GM19438 (cell line): ENCODE data around the gene ADAMTS9.
"Not testable (repeated sequence)": the region's sequence is repeated elsewhere in the genome, so short reads cannot be mapped to it uniquely, and the experiment has no call there.

Experiments used
- ATAC-seq: cut with Tn5 transposase; IDR thresholded peaks from one replicate; pipeline ENCODE4 v1.9.1; 2021; ENCODE audit warnings: low read depth; ENCODE audit not compliant: unreplicated experiment

The ADAMTS9 gene

GRCh38 chr3:64548200-64548889 is 139.5 kb downstream of the ADAMTS9 start:
- no peak for ATAC-seq

- no peak for ATAC-seq
These were observed 140.9 kb downstream of the ADAMTS9 start for GRCh38 chr3:64546856-64547255.

GRCh38 chr3:64545239-64545638 is 142.6 kb downstream of the ADAMTS9 start:
- ATAC-seq: not testable (repeated sequence)

- no peak for ATAC-seq
These were observed 146.0 kb downstream of the ADAMTS9 start for GRCh38 chr3:64541803-64542202.

GRCh38 chr3:64539451-64540196 is 148.2 kb downstream of the ADAMTS9 start:
- ATAC-seq: no peak

GRCh38 chr3:64536166-64536565 is 151.6 kb downstream of the ADAMTS9 start:
- no peak for ATAC-seq

GRCh38 chr3:64533617-64534317 is 154.0 kb downstream of the ADAMTS9 start:
- ATAC-seq: peak; percentile 97

- no peak for ATAC-seq
These were observed 157.3 kb downstream of the ADAMTS9 start for GRCh38 chr3:64530434-64531049.

- ATAC-seq: no peak
These were observed 164.5 kb downstream of the ADAMTS9 start for GRCh38 chr3:64523324-64523723.

- ATAC-seq: no peak
These were observed 167.5 kb downstream of the ADAMTS9 start for GRCh38 chr3:64520334-64520733.

- ATAC-seq: no peak
These were observed 168.8 kb downstream of the ADAMTS9 start for GRCh38 chr3:64518950-64519349.

- ATAC-seq: no peak
These were observed 169.3 kb downstream of the ADAMTS9 start for GRCh38 chr3:64518496-64518895.

GRCh38 chr3:64514889-64515288 is 172.9 kb downstream of the ADAMTS9 start:
- no peak for ATAC-seq

- ATAC-seq: no peak
These were observed 178.6 kb downstream of the ADAMTS9 start for GRCh38 chr3:64509206-64509605.

- no peak for ATAC-seq
These were observed 179.7 kb downstream of the ADAMTS9 start for GRCh38 chr3:64508140-64508539.

GRCh38 chr3:64506255-64506654 is 181.5 kb downstream of the ADAMTS9 start:
- no peak for ATAC-seq

GRCh38 chr3:64505419-64505818 is 182.4 kb downstream of the ADAMTS9 start:
- ATAC-seq: no peak

- no peak for ATAC-seq
These were observed 185.5 kb downstream of the ADAMTS9 start for GRCh38 chr3:64502284-64502683.

GRCh38 chr3:64501298-64501906 is 186.4 kb downstream of the ADAMTS9 start:
- no peak for ATAC-seq

- no peak for ATAC-seq
These were observed 190.9 kb downstream of the ADAMTS9 start for GRCh38 chr3:64496786-64497490.
